ENCODE measurements around the gene SPTB. TPM values are rescaled to one million over a fixed set of nuclear protein-coding genes. Genes with fewer than 3 reads are reported as not detected.

Gene SPTB
- total and polyA plus RNA-seq, 9 of the 15 experiments (the other 6 are each of a cell fraction or from before 2014, with no cell fraction given): 0.21 to 45.9 (median 11.7) TPM

DNA sequence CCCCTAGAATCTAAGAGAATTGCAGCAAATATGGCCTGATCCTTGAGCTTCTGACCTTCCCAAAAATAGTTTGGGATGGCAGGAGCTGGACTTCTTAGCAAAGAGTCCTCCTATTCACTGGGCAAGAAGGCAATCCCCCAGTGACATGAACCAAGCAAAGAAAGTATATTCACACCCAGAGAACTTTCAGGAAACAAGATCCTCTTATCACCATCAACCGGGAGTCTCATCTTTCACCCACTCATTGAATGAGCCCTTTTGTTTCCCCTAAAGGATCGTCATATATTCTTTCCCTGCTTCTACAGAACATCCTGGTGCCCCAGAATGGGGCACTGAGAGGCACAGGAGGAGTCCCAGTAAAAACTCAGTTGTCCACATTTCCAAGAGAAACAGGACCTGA, 19.7 kb downstream of the SPTB start:
- Histone ChIP-seq H3K4me2 (ENCODE audit: insufficient read depth, low read length) (peak overlapping the region; percentile 23; the same call in 1 of the 2 replicates), H3K4me1 (replicated peaks in 1 of 2; ENCODE audit: control insufficient read depth in 2 of 2, insufficient read depth in 2 of 2, low read length in 2 of 2) (peaks cover 4 to 8% of the 10 kb centered on the region in 2 experiments; a peak in 3 of 5 replicates), H2AFZ (ENCODE audit: low read depth, low read length) (0 out of 2 replicates have a peak overlapping the region, but pooled peaks have one; percentile 14), H3K27ac (ENCODE audit: extremely low read depth, low read depth, low read length) (no peak overlapping the region), H3K36me3 (ENCODE audit: control insufficient read depth, insufficient read depth, low read length) (0 out of 3 replicates have a peak, but pooled peaks cover 2% of the 10 kb centered on the region), H3K9ac (ENCODE audit: insufficient read depth in 1 of 2, low read depth in 2 of 2, low read length in 2 of 2) (no peak overlapping the region), H3K9me3 (replicated peaks; ENCODE audit: control insufficient read depth, insufficient read depth, low read depth, low read length) (no peaks in the 10 kb centered on the region), H3K79me2 (ENCODE audit: control insufficient read depth, insufficient read depth, low read length) (peaks cover 81% of the 10 kb centered on the region), H3K27me3 (ENCODE audit: control insufficient read depth in 2 of 2, insufficient read depth in 2 of 2, low read length in 2 of 2) (no peaks in the 10 kb centered on the region), H4K20me1 (replicated peaks; ENCODE audit: control insufficient read depth, insufficient read depth, low read length) (peaks cover 6% of the 10 kb centered on the region; the same call in 1 of the 2 replicates), H3K4me3 (no peak overlapping the region), H3K9me1 (ENCODE audit: control insufficient read depth, insufficient read depth, low read length) (no peaks in the 10 kb centered on the region)
- ATAC-seq (peak; percentile 62; the same call in 2 of the 3 replicates), DNase-seq (ENCODE audit: extremely low read depth in 1 of 4, low spot score in 3 of 4) (peak in 1 of 4 experiments; percentile 24), FAIRE-seq (peak; percentile 58)
- 0 out of 2 replicates have a peak, but pooled peaks have one; percentile 27 for TF ChIP-seq DPF2 (IDR thresholded peaks at IDR 0.05)
- TF ChIP-seq L3MBTL2 (IDR thresholded peaks at IDR 0.05): no peak
- in situ Hi-C loops (cut with MboI): no loop called here
- WGBS (ENCODE audit: insufficient coverage, low coverage, missing lambda C conversion rate): 0% methylated on average over 2 of the region's 2 CpGs
- POLR2A ChIA-PET: interaction anchor here (0.6 to 0.7 kb wide), 2 partner anchors 14 to 471 kb away, joined by 3 read pairs; no protein-coding TSS in a partner anchor
- CTCF ChIA-PET (ENCODE audit: low intra/inter-chr PET ratio): no interaction called here
- intact Hi-C loops (cut with micrococcal nuclease): no loop called here
- no TSS peak for BruUV-seq (replicated peaks)

DNA sequence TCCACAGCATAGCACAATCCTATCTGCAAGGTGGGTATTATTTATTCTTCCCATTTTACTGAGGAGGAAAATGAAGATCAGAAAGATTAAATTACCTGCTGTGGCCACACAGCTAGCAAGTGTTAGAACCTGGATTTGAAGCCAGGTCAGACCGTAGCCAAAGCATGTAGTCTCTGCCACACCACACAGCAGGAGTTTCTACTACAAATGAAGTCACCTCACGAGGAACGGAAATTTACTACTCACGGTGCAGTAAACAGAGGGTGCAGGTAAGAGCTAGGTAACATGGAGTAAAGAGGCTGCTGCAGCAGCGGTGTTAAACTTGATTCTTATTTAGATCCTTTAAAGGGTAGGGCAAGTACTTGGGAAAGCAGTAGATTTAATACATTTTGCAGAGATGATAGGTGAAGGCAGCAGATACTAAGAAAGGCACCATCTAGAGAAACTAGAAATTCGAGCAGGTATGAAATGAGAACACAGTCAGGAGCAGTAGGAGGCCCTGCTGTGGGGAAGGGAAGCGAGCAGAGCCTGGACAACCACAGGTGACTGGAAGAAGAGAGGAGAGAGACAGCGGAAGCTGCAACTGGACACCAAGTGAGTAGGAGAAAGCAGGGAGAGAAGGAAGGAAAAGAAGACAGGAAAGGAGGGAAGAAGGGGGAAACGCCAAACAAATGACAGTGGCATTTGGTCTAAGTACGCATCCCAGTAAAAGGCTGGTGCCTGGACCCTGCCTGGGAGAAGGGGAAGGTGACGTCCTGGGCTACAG, 21.5 kb downstream of the SPTB start:
- H3K79me2 ChIP-seq (ENCODE audit: control insufficient read depth, insufficient read depth, low read length): peaks cover 77% of the 10 kb centered on the region
- H3K4me2 ChIP-seq (ENCODE audit: insufficient read depth, low read length): no peak overlapping the region
- H3K9ac ChIP-seq (ENCODE audit: insufficient read depth in 1 of 2, low read depth in 2 of 2, low read length in 2 of 2): peak overlapping the region in 1 of 2 experiments; percentile 61; a peak in 1 of 4 replicates
- in situ Hi-C loops (cut with MboI) (no loop called here), intact Hi-C loops (cut with micrococcal nuclease) (no loop called here)
- 0 out of 3 replicates have a peak, but pooled peaks cover 2% of the 10 kb centered on the region for H3K36me3 ChIP-seq (ENCODE audit: control insufficient read depth, insufficient read depth, low read length)
- ATAC-seq (peak; percentile 19; the same call in 1 of the 3 replicates), FAIRE-seq (no peak), DNase-seq (ENCODE audit: extremely low read depth in 1 of 4, low spot score in 3 of 4) (no peak)
- no peak overlapping the region for H2AFZ ChIP-seq (ENCODE audit: low read depth, low read length)
- ChIA-PET POLR2A (interaction anchor here (0.6 to 1.3 kb wide), 5 partner anchors 10 to 681 kb away, joined by 3 to 5 read pairs (median 3); no protein-coding TSS in a partner anchor), CTCF (ENCODE audit: low intra/inter-chr PET ratio) (no interaction called here)
- 70% methylated on average over 7 of the region's 11 CpGs for WGBS (ENCODE audit: insufficient coverage, low coverage, missing lambda C conversion rate)
- no peaks in the 10 kb centered on the region for H3K9me3 ChIP-seq (replicated peaks; ENCODE audit: control insufficient read depth, insufficient read depth, low read depth, low read length)
- peaks cover 6% of the 10 kb centered on the region; the same call in 1 of the 2 replicates for H4K20me1 ChIP-seq (replicated peaks; ENCODE audit: control insufficient read depth, insufficient read depth, low read length)
- no peak for TF ChIP-seq BRD9 (IDR thresholded peaks at IDR 0.05; ENCODE audit: low read depth, partially characterized antibody)
- H3K27me3 ChIP-seq (ENCODE audit: control insufficient read depth in 2 of 2, insufficient read depth in 2 of 2, low read length in 2 of 2): no peaks in the 10 kb centered on the region
- peaks cover 4 to 11% of the 10 kb centered on the region in 2 experiments; a peak in 4 of 5 replicates for H3K4me1 ChIP-seq (replicated peaks in 1 of 2; ENCODE audit: control insufficient read depth in 2 of 2, insufficient read depth in 2 of 2, low read length in 2 of 2)
- H3K27ac ChIP-seq (ENCODE audit: extremely low read depth, low read depth, low read length): no peak overlapping the region
- no peak overlapping the region for H3K4me3 ChIP-seq
- H3K9me1 ChIP-seq (ENCODE audit: control insufficient read depth, insufficient read depth, low read length): no peaks in the 10 kb centered on the region
- BruUV-seq (replicated peaks): no TSS peak

All from K562 (cell line).